HG02588 (cell line): ENCODE results near the gene POU3F3.
A peak's percentile ranks its signal among the peaks of the same experiment; 100 is the strongest.

Experiments used
- ATAC-seq: cut with Tn5 transposase; IDR thresholded peaks from one replicate; pipeline ENCODE4 v1.9.1; 2021; ENCODE audit warnings: mild to moderate bottlenecking, moderate library complexity; ENCODE audit not compliant: unreplicated experiment

The POU3F3 gene

GRCh38 chr2:104872866-104873688 is 19.2 kb downstream of the POU3F3 start:
- ATAC-seq, result peak; percentile 90

GRCh38 chr2:104873689-104874054 is 19.8 kb downstream of the POU3F3 start:
- ATAC-seq, result peak; percentile 5

- no peak for ATAC-seq
These were observed 20.3 kb downstream of the POU3F3 start for GRCh38 chr2:104874230-104874629.

DNA sequence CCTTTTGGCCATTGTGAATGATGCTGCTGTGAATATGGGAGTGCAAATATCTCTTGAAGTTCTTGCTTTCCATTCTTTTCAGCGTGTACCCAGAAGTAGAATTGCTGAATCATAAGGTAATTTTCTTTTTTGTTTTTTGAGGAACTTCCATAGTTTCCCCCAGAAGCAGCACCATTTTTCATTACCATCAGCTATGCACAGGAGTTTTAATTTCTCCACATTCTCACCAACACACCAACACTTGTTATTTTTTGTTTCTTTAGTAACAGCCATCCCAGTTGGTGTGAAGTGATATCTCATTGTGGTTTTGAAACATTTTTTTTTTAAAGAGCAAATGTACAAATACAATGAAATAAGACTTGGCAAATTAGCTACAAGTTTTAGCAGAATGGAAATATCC is 21.3 kb downstream of the POU3F3 start:
- ATAC-seq, result no peak

- ATAC-seq, result no peak
These were observed 23.0 kb downstream of the POU3F3 start for GRCh38 chr2:104876606-104877570.

DNA sequence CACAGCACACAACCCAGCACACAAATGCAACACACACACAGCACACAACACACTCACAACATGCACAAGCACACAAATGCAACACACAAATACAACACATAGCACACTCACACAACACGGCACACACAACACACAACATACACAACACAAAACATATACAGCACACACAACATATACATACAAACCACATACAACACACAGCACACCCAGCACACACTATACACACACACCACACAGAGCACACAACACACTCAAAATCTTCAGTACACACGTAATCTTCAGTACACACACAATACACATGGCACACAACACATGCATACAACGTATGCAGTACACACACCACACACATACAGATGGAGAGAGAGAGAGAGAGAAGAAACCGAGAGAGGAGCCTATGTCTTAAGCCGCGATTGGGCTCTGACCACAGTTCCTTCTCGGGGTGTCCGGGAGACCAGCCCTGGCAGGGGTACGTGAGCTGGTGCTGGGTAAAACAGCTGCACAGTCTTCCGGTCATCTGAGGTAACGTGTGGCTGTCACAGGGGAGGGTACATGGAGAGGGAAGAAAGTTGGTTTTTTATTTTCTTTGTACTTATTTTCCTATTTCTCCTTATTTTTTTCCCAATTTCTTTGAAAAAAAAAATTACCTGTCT is 25.1 kb downstream of the POU3F3 start:
- no peak for ATAC-seq

- ATAC-seq, result no peak
These were observed 26.2 kb downstream of the POU3F3 start for GRCh38 chr2:104880076-104880475.

- no peak for ATAC-seq
These were observed 29.4 kb downstream of the POU3F3 start for GRCh38 chr2:104883357-104883756.

DNA sequence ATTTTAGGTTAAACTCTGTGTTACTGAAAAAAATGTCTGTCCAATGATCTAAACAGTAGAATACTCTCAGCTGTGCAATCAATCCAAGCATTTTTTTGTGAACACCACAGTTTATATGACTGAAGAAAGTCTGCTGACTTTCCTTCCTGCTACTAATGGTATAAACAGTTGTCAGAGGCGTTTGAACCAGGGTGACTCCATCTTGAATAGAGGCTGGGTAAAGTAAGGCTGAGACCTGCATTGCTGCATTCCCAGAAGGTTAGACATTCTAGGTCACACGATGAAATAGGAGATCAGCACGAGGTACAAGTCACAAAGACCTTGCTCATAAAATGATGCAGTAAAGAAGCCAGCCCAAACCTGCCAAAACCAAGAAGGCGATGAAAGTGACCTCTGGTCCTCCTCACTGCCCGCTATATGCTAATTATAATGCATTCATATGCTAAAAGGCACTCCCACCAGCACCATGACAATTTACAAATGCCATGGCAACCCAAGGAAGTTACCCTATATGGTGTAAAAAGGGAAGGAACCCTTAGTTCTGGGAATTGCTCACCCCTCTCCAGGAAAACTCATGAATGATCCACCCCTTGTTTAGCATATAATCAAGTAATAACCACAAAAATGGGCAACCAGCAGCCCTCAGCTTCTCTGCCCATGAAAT is 31.3 kb downstream of the POU3F3 start:
- ATAC-seq, result no peak

DNA sequence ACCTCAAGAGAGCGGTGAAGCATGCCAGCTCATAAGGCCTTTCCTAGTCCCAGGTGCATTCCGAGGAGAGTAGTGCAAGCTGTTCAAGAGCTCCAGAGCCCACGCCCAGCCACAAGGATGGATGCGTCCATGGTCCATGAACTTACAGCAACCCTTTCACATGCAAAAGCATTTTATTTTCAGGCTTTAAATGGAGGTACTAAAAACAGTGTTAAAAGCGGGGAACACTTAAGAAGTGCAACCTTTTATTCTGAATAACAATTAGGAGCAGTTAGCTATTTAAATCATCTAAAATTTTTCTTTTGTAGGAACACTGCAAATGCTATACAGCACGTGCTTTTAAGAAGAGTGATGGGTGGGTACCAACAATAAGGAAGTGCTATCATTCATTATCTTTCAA is 33.8 kb downstream of the POU3F3 start:
- no peak for ATAC-seq

GRCh38 chr2:104888489-104889258 is 34.8 kb downstream of the POU3F3 start:
- peak; percentile 60 for ATAC-seq

DNA sequence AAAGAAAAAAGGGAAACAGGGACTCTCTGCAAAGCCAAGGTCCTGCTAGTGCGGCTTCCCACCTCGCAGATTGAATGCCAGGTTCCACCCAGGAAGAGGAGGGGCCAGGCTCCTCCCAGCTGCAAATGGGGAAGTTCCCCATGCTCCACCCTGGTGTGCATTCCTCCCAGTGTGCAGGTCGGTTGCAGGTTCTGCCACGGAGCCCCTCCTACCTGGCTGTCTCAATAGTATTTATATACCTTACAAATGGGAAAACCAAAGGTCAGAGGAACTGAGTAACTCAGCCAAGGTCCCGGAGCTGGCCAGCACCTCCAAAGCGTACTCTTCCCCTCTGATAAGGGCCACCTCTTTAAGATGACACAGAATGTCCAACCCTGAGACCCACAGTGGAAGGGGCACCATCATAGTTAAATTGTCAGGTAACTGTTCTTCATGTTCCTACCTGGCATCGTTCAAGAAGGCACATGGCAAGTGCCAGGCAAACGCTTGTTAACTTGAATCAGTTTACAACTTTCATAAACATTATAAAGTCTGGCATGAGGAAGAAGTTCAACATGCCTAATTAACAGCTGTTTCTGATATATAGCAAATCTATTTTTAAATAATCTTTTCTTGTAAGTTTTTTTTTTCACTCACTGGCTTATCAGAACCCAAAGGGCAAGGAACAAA is 35.5 kb downstream of the POU3F3 start:
- ATAC-seq, result peak; percentile 61

- ATAC-seq, result no peak
These were observed 36.2 kb downstream of the POU3F3 start for GRCh38 chr2:104889960-104890684.

GRCh38 chr2:104890685-104891069 is 36.8 kb downstream of the POU3F3 start:
- no peak for ATAC-seq

GRCh38 chr2:104891145-104891544 is 37.2 kb downstream of the POU3F3 start:
- ATAC-seq, result no peak

DNA sequence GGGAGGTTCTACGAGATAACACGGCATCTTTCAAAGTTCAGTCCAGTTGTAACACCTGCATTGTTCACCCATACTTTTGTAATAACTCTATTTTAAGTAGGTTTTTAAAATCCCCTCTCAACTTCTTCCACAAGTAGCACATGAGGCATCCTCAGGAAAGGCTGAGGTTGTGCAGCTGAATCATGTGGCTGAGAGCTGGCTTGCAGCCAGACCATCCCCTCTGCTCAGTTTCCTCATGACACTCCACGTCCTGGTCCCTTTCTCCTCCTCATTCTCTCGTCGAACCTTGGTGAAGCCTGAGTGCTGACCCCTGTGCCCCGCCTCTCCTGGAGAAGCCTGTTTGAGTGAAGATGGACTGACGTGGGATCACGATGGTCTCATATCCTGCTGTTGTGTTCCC is 42.5 kb downstream of the POU3F3 start:
- no peak for ATAC-seq

- no peak for ATAC-seq
These were observed 43.7 kb downstream of the POU3F3 start for GRCh38 chr2:104897515-104898184.

DNA sequence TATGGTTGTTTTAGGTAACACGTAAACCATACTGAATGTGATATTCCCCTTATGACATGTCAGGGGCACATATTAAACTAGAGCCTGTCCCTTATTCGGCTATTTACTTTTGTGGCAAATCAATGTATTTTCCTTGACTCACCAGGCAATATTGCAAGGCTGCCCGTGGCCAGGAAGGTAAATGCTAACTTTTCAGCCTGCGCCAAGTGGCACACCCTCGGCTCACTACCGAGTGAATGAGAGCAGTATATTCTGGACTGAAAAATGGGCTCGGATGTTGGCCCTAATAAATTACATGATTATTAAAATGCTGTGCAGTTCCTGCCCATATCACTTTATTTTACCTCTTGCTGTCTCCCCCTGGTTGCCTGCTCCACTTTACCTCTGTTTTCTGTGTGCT is 46.7 kb downstream of the POU3F3 start:
- ATAC-seq, result no peak
